ENCODE data around the gene TRIP4.

- TF ChIP-seq, protein P1, sequence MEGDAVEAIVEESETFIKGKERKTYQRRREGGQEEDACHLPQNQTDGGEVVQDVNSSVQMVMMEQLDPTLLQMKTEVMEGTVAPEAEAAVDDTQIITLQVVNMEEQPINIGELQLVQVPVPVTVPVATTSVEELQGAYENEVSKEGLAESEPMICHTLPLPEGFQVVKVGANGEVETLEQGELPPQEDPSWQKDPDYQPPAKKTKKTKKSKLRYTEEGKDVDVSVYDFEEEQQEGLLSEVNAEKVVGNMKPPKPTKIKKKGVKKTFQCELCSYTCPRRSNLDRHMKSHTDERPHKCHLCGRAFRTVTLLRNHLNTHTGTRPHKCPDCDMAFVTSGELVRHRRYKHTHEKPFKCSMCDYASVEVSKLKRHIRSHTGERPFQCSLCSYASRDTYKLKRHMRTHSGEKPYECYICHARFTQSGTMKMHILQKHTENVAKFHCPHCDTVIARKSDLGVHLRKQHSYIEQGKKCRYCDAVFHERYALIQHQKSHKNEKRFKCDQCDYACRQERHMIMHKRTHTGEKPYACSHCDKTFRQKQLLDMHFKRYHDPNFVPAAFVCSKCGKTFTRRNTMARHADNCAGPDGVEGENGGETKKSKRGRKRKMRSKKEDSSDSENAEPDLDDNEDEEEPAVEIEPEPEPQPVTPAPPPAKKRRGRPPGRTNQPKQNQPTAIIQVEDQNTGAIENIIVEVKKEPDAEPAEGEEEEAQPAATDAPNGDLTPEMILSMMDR (IDR thresholded peaks at IDR 0.05), result no peak
- no peak for TF ChIP-seq EP300 (IDR thresholded peaks at IDR 0.05; ENCODE audit: low read depth)
- no peak for TF ChIP-seq POLR2AphosphoS5 (IDR thresholded peaks at IDR 0.05)
- TF ChIP-seq POLR2A (IDR thresholded peaks at IDR 0.05), result no peak
Observed at GRCh38 chr15:64343841-64344240, 43.8 kb upstream of the TRIP4 start.

Data from transverse colon (tissue), 4 donors.